NCI-H524 treated with DMSO at 0.1 percent for 48 hours (cell line): ENCODE results near the gene TNIP1.

Experiments
- DNase-seq: peaks from one replicate; lab custom pipeline; 2025; lab: John Stamatoyannopoulos, UW

TNIP1 gene

DNA sequence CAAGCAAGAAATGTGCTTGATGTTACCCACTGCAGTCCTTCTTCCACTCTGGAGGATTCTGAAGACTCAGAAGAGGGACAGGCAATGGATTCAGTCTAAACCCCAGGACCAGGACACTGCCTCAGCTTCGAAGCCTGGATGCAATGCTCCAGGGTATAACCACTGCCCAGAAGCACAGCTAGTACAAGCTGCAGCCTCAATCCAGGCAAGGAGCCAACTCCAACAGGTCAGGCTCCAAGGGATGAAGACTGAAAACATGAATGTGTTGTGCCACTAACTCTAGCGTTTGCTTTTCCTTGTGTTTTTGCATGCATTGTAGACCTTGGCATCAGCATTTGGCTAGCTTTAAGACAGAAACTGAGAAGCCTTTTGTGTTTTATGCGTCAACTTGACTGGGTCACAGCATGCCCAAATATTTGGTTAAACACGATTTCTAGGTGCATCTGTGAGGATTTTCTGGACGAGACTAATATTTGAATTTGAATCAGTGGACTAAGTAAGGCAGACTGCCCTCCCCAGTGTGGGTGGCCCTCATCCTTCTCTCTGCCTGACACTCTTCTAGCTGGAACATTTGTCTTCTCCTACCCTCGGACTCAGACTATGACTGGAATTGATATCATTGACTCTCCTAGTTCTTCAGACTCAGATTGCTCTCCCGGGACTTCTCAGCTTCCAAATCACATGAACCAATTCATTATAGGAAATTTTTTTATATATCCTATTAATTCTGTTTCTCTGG is 81.0 kb downstream of the TNIP1 start:
- DNase-seq: no peak

DNA sequence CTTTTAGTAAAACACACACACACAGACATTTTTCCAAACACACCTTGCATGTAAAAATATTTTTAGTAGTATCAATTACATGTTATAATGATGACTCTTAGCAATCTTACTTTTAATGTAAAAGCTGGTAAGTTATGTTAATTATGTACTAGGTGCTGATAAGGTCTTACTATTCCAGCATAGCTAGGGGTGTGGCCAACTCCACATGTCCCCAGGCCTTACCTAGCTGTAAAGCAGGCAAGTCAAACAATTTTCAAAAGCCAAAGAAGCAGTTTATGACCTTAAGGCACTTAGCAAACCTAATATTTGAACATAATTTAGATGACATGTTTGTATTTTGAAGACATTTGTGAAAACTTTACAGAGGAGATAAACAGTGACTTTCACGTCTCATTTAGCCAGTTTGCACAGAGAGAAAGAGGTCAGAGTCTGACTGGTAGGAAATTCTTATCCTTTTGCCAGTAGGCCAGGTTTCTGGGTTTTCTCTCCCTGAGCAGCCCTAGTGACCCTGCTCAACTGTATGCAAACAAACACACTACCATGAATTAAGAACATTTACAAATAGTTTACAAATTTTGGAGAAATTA is 86.9 kb downstream of the TNIP1 start:
- DNase-seq: no peak

DNA sequence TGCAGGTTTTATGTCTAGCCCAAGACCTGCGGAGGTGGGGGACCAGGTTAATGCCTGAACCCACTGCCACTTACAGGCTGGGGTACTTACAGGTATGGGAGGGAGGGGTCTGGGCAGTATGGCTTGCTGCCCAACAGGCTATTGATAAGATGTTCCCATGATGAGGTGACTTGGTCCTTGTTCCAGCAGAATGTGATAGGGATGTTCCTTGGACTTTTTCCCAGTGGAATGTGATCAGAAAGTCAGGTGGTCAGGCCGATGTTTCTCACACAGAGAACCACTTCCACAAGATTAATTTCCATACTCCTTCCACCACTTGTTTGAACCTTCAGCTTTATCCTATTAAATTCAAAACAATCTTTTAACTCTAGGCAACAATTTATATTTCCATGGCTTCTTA is 87.4 kb downstream of the TNIP1 start:
- DNase-seq: no peak

DNA sequence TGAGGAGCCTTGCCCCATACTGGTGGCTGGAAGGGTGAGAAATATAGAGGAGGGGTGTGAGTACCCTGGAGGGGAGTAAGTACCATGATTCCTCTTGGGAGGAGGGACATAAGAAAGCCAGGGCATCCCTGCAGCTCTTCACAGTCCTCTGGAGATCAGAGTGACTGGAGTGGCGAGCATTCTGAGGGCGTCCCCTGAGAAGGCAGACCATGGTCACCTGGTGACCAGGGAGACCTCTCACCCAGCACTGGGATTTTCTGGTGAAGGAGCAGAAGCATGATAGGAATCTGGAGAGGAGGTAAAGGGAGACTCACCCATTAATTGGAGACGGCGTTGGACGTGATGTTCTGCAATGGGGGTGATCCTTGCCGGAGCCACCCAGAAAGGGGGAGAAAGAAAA is 88.1 kb downstream of the TNIP1 start:
- no peak for DNase-seq

DNA sequence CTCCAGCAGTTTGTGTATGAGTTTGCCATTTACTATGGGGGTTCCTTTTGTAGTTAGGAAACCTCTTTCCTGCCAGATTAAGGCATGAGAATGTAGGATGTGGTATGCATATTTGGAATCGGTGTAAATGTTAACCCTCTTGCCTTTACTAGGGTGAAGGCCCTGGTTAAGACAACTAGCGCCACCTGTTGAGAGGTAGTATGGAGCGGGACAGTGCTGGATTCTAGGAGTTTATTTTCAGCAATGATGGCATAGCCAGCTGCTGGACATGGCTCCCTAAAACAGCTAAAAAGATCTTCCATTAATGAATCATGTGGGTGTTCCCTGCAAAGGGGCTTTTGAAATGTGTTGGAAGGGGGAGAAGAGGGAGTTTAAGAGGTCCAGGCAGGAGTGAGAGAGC is 91.1 kb downstream of the TNIP1 start:
- DNase-seq: no peak

DNA sequence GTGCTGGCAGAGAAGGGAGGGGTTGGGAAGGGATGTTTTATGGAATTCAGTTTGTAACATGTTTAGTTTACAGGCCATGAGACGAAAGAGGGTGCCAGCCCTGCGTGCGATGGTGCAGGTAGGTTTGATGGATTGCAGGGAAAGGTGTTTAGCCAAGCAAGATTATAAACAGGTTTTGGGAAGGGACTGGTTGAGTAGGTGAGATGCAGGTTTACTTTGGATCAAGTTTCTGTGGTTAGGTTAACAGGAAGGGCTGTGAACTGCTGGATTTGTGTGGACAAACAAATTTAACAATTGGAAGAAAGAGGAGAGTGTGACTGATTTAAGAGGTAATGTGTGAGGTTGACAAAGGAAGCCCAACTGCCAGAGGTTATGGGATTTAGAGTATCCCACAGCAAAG is 93.1 kb downstream of the TNIP1 start:
- DNase-seq: no peak
